Left hindlimb (tissue), 1 donor: ENCODE results near the gene ZFC3H1.
"Not testable (repeated sequence)": the region's sequence is repeated elsewhere in the genome, so short reads cannot be mapped to it uniquely, and the experiment has no call there.

Experiments
- DNase-seq: peaks from one replicate; pipeline ENCODE4 v3.0.0-alpha.2; 2018

ZFC3H1 gene

GRCh38 chr12:71663561-71664410, at the start of gene ZFC3H1, which contains the start of gene THAP2:
Gene ZFC3H1 (minus strand): TSS chr12:71663848. CDS start chr12:71663610, 238 bp downstream.
Gene THAP2 (plus strand): TSS chr12:71664301. CDS start chr12:71664510, 209 bp downstream.
- peak; percentile 96 for DNase-seq

- DNase-seq, result no peak
Observed at GRCh38 chr12:71710276-71711125, 46.9 kb upstream of the ZFC3H1 start.

DNA sequence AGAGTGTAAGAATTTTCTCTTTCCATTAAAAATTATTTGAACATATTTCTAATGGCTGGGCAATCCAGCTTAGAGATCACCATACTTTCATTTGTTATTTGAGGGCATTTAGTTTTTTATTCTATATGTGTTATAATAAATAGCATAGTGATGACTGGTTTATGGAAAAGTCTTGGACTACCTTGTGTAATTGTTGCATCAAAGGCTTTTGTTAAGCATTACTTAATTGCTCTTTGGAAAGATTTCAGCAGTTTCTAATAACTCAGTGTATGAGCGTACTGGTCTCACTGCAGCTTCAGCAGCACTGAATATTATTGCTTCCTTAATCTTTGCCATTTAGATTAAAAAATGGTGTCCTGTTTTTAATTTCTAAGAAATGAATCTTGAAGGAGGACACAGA, 45.0 kb upstream of the ZFC3H1 start:
- DNase-seq, result no peak

- DNase-seq, result no peak
Observed at GRCh38 chr12:71704920-71705319, 41.3 kb upstream of the ZFC3H1 start.

DNA sequence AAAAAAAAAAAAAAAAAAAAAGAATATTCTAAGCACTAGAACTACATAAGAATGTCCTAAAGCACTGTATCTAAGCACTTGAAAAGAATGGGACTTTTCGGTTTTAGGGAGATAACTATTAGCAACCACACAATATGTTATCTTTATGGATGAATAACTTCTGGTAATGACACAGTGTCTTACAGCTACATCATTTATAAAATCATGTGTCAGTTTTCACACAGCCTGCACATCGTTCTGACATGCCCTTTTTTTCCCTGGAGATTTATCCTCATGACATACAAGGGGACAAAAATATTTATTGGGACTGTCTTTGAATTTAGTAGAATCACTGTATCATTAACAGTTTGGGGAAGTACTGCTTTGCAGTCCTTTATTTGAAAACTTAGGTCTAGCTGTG, 39.6 kb upstream of the ZFC3H1 start:
- DNase-seq, result no peak

DNA sequence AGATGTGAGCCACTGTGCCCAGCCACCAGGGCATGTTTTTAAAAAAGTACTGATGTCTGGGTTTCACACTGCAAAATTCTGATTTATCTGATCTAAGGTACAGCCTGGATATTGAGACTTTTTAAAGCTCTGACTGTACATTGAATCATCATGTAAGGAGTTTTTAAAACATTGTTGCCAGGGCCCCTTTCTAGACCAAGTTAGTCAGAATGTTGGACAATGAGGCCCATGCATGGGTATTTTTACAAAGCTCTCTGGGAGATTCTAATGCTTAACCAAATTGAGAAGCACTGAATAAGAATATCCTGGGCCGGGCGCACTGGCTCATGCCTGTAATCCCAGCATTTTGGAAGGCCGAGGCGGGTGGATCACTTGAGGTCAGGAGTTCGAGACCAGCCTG, 38.9 kb upstream of the ZFC3H1 start:
- no peak for DNase-seq

GRCh38 chr12:71702181-71702580, 38.5 kb upstream of the ZFC3H1 start:
- not testable (repeated sequence) for DNase-seq

DNA sequence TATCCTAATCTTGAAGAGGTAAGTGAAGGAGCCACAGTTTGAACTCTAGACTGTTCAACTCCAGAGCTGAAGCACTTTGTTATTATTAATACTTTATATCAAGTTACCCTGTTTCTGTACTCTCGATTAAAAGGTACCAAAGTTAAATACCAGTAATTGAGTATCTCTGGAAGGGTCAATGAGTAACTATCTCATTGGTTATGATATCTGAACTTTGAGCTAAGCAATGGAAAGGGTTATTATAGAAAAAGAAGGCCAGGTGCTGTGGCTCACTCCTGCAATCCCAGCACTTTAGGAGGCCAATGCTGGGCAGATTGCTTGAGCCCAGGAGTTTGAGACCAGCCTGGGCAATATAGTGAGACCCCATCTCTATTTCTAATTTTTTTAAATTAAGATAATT, 32.1 kb upstream of the ZFC3H1 start:
- no peak for DNase-seq

DNA sequence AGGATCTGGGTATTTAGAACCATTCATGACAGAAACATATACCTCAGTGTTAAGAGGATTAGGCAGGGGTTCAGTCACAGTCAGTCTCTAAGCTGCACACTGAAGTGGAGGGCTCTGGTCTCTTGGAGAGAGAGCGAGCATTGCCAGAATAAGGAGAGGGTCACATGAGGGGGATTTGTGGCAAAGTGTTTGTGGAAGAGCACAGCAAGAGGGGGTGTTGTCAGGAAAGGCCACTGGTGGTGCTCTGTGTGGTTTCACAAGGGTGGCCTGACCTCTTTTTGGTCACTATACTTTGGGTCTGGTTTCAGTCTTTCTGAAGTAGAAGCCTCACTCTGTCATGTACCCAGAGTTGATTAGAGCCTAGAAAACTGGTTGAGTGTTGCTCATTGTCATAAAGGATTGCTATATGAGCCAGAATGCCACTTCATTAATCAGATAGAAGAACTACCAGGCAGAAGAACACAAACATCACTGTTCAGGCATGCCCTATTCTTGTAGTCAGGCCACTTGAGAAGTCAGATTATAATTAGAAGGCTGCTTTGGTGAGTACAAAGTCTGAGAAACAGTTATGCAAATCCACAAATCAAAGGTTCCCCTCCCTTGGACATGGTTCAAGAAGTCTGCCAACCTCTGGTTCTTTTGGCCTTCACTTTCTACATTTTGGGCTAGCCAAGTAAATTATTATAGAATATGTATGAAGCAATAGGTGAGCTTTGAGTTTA, 30.6 kb upstream of the ZFC3H1 start:
- DNase-seq, result no peak

DNA sequence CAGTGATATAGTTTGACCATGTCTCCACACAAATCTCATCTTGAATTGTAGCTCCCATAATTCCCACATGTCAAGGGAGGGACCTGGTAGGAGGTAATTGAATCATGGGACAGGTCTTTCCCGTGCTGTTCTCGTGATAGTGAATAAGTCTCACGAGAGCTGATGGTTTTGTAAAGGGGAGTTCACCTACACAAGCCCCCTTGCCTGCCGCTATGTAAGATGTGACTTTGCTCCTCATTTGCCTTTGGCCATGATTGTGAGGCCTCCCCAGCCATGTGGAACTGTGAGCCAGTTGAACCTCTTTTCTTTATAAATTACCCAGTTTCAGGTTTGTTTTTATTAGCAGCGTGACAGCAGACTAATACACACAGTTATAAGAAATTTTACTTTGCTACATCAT, 30.0 kb upstream of the ZFC3H1 start:
- DNase-seq, result not testable (repeated sequence)

DNA sequence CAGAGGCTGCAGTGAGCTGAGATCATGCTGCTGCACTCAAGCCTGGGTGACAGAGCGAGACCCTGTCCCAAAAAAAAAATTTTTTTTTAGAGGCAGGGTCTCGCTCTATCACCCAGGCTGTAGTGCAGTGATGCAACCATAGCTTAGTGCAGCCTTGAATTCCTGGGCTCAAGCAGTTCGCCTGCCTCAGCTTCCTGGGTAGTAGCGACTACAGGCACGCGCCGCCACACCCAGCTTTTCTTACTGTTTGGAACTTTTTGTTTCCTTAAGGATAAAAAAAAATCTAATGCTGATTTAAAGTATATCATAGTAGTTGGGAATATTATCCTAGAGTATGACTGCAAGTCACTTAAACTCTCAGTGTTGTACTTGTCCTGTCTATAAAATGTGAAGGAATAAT, 29.5 kb upstream of the ZFC3H1 start:
- no peak for DNase-seq

- DNase-seq, result no peak
Observed at GRCh38 chr12:71691504-71692129, 28.0 kb upstream of the ZFC3H1 start.

DNA sequence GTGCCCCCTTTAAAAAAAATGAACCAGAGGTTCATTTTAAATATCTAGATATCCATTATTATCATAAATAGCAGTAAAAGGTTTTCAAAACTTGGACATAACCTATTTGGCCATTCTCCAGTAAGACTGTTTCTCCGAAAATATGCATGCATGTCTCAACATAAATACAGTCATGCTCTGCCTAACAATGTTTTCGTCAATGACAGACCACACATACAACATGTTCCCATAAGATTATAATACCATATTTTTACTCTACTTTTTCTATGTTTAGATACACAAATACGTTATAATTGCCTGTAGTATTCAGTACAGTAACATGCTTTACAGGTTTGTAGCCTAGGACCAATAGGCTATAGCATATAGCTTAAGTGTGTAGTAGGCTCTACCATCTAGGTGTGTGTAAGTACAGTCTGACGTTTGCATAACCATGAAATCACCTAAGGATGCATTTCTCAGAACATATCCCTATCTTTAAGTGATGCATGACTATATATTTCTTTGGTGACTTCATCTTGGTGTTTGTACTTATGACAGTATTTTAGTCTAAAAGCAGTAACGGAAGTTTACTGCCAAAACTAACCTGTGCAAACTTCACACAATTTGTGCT, 25.4 kb upstream of the ZFC3H1 start:
- DNase-seq, result no peak

DNA sequence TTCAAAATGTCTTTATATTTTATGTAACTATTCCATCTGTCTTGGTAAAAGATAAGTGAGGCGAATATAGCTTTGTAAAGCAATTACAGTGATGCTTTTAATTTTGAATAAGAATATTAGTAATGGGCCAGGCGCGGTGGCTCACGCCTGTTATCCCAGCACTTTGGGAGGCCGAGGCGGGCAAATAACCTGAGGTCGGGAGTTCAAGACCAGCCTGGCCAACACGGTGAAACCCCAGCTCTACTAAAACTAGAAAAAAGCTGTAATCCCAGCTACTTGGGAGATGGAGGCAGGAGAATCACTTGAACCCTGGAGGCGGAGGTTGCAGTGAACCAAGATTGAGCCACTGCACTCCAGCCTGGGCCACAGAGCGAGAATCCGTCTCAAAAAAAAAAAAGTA, 23.5 kb upstream of the ZFC3H1 start:
- DNase-seq, result not testable (repeated sequence)

DNA sequence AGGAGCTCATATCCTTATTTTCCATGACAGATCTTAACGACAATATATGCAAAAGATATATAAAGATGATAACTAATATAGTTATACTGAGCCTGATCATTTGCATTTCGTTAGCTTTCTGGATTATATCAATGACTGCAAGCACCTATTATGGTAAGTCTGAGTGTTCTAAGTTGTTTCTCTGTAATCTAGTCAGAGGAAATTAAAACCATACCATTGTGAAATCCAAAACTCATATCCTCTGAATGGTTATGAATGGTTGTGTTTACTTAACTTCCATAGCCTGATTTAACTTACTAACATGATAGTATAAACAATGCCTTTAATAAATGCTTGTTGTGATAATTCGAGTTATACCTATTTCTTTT, 23.0 kb upstream of the ZFC3H1 start:
- no peak for DNase-seq

GRCh38 chr12:71685914-71686657, 22.4 kb upstream of the ZFC3H1 start, which contains the start of gene TMEM19:
Gene TMEM19 (plus strand): TSS chr12:71686082. CDS start chr12:71686681, 599 bp downstream.
- peak; percentile 91 for DNase-seq

- DNase-seq, result peak; percentile 28
Observed at GRCh38 chr12:71685312-71685906, 21.8 kb upstream of the ZFC3H1 start.

- no peak for DNase-seq
Observed at GRCh38 chr12:71684081-71684480, 20.4 kb upstream of the ZFC3H1 start.

DNA sequence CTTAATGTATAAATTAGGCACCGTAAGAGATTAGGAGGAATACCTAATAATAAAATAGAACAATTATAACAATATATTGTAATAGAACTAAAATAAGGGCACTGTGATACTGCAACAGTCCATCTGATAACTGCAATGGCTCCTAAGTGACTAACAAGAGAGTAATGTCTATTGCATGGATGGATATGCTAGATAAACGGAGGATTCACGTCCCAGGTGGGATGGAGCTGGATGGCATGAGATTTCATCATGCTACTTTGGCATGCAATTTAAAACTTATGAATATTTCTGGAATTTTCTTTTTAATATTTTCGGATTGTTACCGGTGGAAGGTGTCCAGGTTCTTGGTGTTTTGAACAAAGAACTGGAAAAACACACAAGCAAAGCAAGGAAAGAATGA, 20.0 kb upstream of the ZFC3H1 start:
- no peak for DNase-seq

- no peak for DNase-seq
Observed at GRCh38 chr12:71682466-71682865, 18.8 kb upstream of the ZFC3H1 start.

- no peak for DNase-seq
Observed at GRCh38 chr12:71671816-71672215, 8.2 kb upstream of the ZFC3H1 start.
